K562 (cell line): ENCODE measurements around the gene ITGA3. TPM values are rescaled to one million over a fixed set of nuclear protein-coding genes. Genes with fewer than 3 reads are reported as not detected.

Source experiments
- ARHGAP35 ChIP-seq: fragments of 450-650 bp; IDR thresholded peaks from 2 replicates; pipeline ENCODE4 v1.6.1; 2018; ENCODE audit not compliant: partially characterized antibody
- ASH1L ChIP-seq: fragments of 450-650 bp; IDR thresholded peaks from 2 replicates; pipeline ENCODE4 v1.6.1; 2018; ENCODE audit warnings: borderline replicate concordance, mild to moderate bottlenecking, low read depth; ENCODE audit not compliant: partially characterized antibody
- EGR1 ChIP-seq: fragments of 450-650 bp; conservative IDR thresholded peaks from 2 replicates; pipeline ENCODE4 v1.6.1; 2017; ENCODE audit warnings: mild to moderate bottlenecking
- EZH2 ChIP-seq: IDR thresholded peaks from 2 replicates; pipeline ENCODE4 v1.6.1; 2012; ENCODE audit warnings: low read depth, mild to moderate bottlenecking, inconsistent platforms, low read length, borderline replicate concordance
- HSF4 ChIP-seq: fragments of 250-450 bp; sonication (Bioruptor Pico); IDR thresholded peaks from 2 replicates; pipeline ENCODE4 v2.1.2; 2022; ENCODE audit warnings: mild to moderate bottlenecking, moderate library complexity, borderline replicate concordance
- NFIC ChIP-seq: fragments of 450-650 bp; IDR thresholded peaks from 2 replicates; pipeline ENCODE4 v1.6.1; 2017; ENCODE audit warnings: mild to moderate bottlenecking, inconsistent platforms
- NR2C1 ChIP-seq, 2 experiments: fragments of 450-650 bp; IDR thresholded peaks; 2 replicates each; pipeline ENCODE4 v1.6.1; 2017; ENCODE audit warnings: mild to moderate bottlenecking in 2 of 2, antibody characterized with exemption in 1 of 2, inconsistent platforms in 1 of 2, missing compliant biosample characterization in 1 of 2, missing genetic modification characterization in 1 of 2
- PHF20 ChIP-seq: fragments of 450-650 bp; IDR thresholded peaks from 2 replicates; pipeline ENCODE4 v1.6.1; 2018; ENCODE audit not compliant: partially characterized antibody
- POLR2H ChIP-seq: IDR thresholded peaks from 2 replicates; pipeline ENCODE4 v1.6.1; 2016; ENCODE audit warnings: missing genetic modification characterization, low read depth, mild to moderate bottlenecking, control low read depth, missing compliant biosample characterization, moderate library complexity
- RBBP5 ChIP-seq: fragments of 200-600 bp; sonication (generic); IDR thresholded peaks from 2 replicates; pipeline ENCODE4 v1.6.1; 2012; ENCODE audit warnings: borderline replicate concordance, mild to moderate bottlenecking, low read length, control low read depth, inconsistent platforms; ENCODE audit not compliant: insufficient read depth, poor library complexity, severe bottlenecking
- SIX5 ChIP-seq, 2 experiments: IDR thresholded peaks; 2 replicates each; pipeline ENCODE4 v1.6.1; 2011; ENCODE audit warnings: low read length in 2 of 2, borderline replicate concordance in 1 of 2, low read depth in 1 of 2, mild to moderate bottlenecking in 1 of 2, moderate library complexity in 1 of 2; ENCODE audit not compliant: insufficient read depth in 1 of 2
- SPI1 ChIP-seq: IDR thresholded peaks from 2 replicates; pipeline ENCODE4 v1.6.1; 2011; ENCODE audit warnings: low read depth, low read length, control low read depth, borderline replicate concordance
- STAT5B ChIP-seq: fragments of 250-450 bp; sonication (Bioruptor Pico); IDR thresholded peaks from 2 replicates; pipeline ENCODE4 v1.8.0; 2021; ENCODE audit warnings: mild to moderate bottlenecking, inconsistent platforms
- ZNF41 ChIP-seq: fragments of 250-450 bp; sonication (Bioruptor Pico); conservative IDR thresholded peaks from 2 replicates; pipeline ENCODE4 v1.4.0; 2020; ENCODE audit warnings: mild to moderate bottlenecking
- ZNF586 ChIP-seq: fragments of 450-650 bp; formaldehyde crosslinking; conservative IDR thresholded peaks from 2 replicates; pipeline ENCODE4 v1.4.0; 2020; ENCODE audit warnings: mild to moderate bottlenecking, moderate library complexity
- ZNF695 ChIP-seq: fragments of 450-650 bp; formaldehyde crosslinking; IDR thresholded peaks from 2 replicates; pipeline ENCODE4 v1.4.0; 2020; ENCODE audit warnings: mild to moderate bottlenecking, moderate library complexity
- ZNF77 ChIP-seq: fragments of 250-450 bp; sonication (Bioruptor Pico); IDR thresholded peaks from 2 replicates; pipeline ENCODE4 v1.5.0; 2020
- ZNF778 ChIP-seq: fragments of 450-650 bp; formaldehyde crosslinking; IDR thresholded peaks from 2 replicates; pipeline ENCODE4 v1.4.0; 2020; ENCODE audit warnings: mild to moderate bottlenecking, moderate library complexity
- polyA plus RNA-seq, 8 experiments: library from polyadenylated mRNA; depleted of rRNA in 4 of 8; stranded (reverse) in 5 of 8; unstranded in 3 of 8; fragments of >200 nt; fragmentation: Nextera tagmentation in 2 of 8; fragmentation: Illumina TruSeq in 1 of 8; extraction: Ambion mirVana in 2 of 8; extraction: Trizol in 1 of 8; gene quantifications; 2 replicates each; pipeline versions ENCODE4 v1.2.1 to v1.2.3, GENCODE V29; 2011 to 2014; ENCODE audit warnings: inconsistent platforms in 1 of 8, missing spikeins in 1 of 8
- total RNA-seq, 7 experiments: library from RNA; depleted of rRNA in 6 of 7; stranded (reverse); fragments of >200 nt in 6 of 7; fragmentation: Illumina TruSeq in 2 of 7; extraction: Trizol in 2 of 7; gene quantifications; 2 replicates each; pipeline versions ENCODE4 v1.2.1 to v1.2.3, GENCODE V29; 2011 to 2021; ENCODE audit warnings: low replicate concordance in 1 of 7
- TF ChIP-seq, protein P1 (sequence below): fragments of 250-450 bp; sonication (Bioruptor Pico); IDR thresholded peaks from 2 replicates; pipeline ENCODE4 v1.8.0; 2021; ENCODE audit warnings: moderate library complexity, mild to moderate bottlenecking, inconsistent platforms
- TF ChIP-seq, protein P2 (sequence below): fragments of 450-650 bp; IDR thresholded peaks from 2 replicates; pipeline ENCODE4 v1.7.1; 2018; ENCODE audit warnings: mild to moderate bottlenecking, low read depth; ENCODE audit not compliant: partially characterized antibody
- TF ChIP-seq, protein P3 (sequence below): sonication (generic); formaldehyde crosslinking; IDR thresholded peaks from 2 replicates; pipeline ENCODE4 v1.8.1; 2023; ENCODE audit warnings: mild to moderate bottlenecking, missing genetic modification reagents

Gene ITGA3
- total and polyA plus RNA-seq, 9 of the 15 experiments (the other 6 are each of a cell fraction or from before 2014, with no cell fraction given), result 0.03 to 0.75 (median 0.14) TPM; not detected in 2

DNA sequence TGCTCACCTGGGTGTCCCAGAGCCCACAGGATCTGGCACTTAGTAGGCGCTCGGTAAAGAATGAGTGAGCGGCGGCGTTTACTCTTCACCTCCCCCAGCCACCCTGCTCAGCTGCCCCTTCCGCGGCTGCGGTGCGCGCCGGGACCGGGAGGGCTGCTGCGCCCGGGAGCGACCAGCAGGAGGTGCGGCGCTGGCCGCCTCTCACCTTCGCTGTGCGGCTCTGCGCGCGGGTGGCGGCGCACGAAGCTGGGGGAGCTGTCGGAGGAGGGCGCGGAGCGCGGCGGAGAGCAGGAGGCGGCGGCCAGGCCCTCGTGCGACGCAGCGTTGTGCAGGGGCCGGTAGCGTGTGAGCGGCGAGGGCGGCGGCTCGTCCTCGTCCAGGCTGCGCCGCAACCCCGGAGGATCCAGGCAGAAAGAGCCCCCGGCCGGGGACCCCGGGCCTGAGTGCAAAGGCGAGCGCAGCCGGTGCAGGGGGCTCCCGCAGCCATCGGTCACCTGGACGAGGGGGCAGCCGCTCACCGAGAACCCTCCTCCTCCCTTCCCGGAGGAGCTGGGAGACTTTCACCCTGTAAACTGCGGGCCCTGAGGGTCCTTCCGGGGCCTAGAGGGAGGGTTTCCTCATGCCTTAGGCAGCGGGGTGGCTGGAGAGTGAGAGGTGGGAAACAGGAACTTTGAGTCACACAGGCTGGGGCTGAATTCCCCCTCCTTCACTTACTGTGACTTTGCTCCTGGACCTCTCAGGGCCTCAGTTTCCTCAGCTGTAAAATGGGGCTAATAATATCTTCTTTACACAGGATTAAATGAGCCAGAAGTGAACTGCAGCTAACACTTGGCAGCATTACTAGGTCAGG lies 61.5 kb downstream of the ITGA3 start (continued):
- TF ChIP-seq RBBP5, result no peak
- no peak for TF ChIP-seq SIX5 (IDR thresholded peaks at IDR 0.05; ENCODE audit: borderline replicate concordance in 1 of 2, insufficient read depth in 1 of 2, low read depth in 1 of 2, low read length in 2 of 2)
- TF ChIP-seq ZNF695 (CRISPR knock-in tag), result no peak
- no peak for TF ChIP-seq ASH1L
- no peak for TF ChIP-seq POLR2H
- TF ChIP-seq ZNF778 (CRISPR knock-in tag), result no peak
- TF ChIP-seq EGR1, result no peak
- TF ChIP-seq HSF4, result no peak
- no peak for TF ChIP-seq ZNF41 (CRISPR knock-in tag)
- TF ChIP-seq ARHGAP35, result no peak
- no peak for TF ChIP-seq EZH2
- TF ChIP-seq, protein P1, sequence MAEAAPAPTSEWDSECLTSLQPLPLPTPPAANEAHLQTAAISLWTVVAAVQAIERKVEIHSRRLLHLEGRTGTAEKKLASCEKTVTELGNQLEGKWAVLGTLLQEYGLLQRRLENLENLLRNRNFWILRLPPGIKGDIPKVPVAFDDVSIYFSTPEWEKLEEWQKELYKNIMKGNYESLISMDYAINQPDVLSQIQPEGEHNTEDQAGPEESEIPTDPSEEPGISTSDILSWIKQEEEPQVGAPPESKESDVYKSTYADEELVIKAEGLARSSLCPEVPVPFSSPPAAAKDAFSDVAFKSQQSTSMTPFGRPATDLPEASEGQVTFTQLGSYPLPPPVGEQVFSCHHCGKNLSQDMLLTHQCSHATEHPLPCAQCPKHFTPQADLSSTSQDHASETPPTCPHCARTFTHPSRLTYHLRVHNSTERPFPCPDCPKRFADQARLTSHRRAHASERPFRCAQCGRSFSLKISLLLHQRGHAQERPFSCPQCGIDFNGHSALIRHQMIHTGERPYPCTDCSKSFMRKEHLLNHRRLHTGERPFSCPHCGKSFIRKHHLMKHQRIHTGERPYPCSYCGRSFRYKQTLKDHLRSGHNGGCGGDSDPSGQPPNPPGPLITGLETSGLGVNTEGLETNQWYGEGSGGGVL (CRISPR knock-in tag), result no peak
- TF ChIP-seq SPI1, result no peak
- no peak for TF ChIP-seq NR2C1 (IDR thresholded peaks at IDR 0.05)
- TF ChIP-seq NR2C1 (tag; IDR thresholded peaks at IDR 0.05), result no peak
- TF ChIP-seq PHF20, result no peak
- TF ChIP-seq, protein P2, sequence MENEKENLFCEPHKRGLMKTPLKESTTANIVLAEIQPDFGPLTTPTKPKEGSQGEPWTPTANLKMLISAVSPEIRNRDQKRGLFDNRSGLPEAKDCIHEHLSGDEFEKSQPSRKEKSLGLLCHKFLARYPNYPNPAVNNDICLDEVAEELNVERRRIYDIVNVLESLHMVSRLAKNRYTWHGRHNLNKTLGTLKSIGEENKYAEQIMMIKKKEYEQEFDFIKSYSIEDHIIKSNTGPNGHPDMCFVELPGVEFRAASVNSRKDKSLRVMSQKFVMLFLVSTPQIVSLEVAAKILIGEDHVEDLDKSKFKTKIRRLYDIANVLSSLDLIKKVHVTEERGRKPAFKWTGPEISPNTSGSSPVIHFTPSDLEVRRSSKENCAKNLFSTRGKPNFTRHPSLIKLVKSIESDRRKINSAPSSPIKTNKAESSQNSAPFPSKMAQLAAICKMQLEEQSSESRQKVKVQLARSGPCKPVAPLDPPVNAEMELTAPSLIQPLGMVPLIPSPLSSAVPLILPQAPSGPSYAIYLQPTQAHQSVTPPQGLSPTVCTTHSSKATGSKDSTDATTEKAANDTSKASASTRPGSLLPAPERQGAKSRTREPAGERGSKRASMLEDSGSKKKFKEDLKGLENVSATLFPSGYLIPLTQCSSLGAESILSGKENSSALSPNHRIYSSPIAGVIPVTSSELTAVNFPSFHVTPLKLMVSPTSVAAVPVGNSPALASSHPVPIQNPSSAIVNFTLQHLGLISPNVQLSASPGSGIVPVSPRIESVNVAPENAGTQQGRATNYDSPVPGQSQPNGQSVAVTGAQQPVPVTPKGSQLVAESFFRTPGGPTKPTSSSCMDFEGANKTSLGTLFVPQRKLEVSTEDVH, result no peak
- no peak for TF ChIP-seq NFIC
- no peak for TF ChIP-seq ZNF77
- TF ChIP-seq, protein P3, sequence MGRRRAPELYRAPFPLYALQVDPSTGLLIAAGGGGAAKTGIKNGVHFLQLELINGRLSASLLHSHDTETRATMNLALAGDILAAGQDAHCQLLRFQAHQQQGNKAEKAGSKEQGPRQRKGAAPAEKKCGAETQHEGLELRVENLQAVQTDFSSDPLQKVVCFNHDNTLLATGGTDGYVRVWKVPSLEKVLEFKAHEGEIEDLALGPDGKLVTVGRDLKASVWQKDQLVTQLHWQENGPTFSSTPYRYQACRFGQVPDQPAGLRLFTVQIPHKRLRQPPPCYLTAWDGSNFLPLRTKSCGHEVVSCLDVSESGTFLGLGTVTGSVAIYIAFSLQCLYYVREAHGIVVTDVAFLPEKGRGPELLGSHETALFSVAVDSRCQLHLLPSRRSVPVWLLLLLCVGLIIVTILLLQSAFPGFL, result no peak
- no peak for TF ChIP-seq ZNF586
- TF ChIP-seq STAT5B (CRISPR knock-in tag), result no peak
